Activated B cell treated with CpG ODN at 0.5 μM for 24 hours (primary cell): Measurements from ENCODE around the gene C16orf86. TPM values are rescaled to one million over a fixed set of nuclear protein-coding genes. Genes with fewer than 3 reads are reported as not detected.

ENCODE experiments used
- ATAC-seq: fragments of 200-7000 bp; cut with Tn5 transposase; one replicate; pipeline ENCODE4 v1.10.0; 2021; ENCODE audit warnings: low read depth, mild to moderate bottlenecking, moderate library complexity
- CTCF ChIA-PET: fragments of 350-600 bp; sonication (Branson Sonifier 250); formaldehyde crosslinking; loops from one replicate; lab custom pipeline; 2021; ENCODE audit warnings: antibody characterized with exemption; lab: Charles Lee
- POLR2A ChIA-PET: fragments of 350-600 bp; sonication (Branson Sonifier 250); formaldehyde crosslinking; loops from one replicate; lab custom pipeline; 2021; ENCODE audit warnings: antibody characterized with exemption; lab: Charles Lee
- DNase-seq: peaks from one replicate; pipeline ENCODE4 v3.0.0; 2022
- H3K27ac Mint-ChIP-seq: one replicate; pipeline ENCODE4 v1.8.0; 2020; ENCODE audit warnings: mixed read lengths
- H3K27me3 Mint-ChIP-seq: one replicate; pipeline ENCODE4 v1.8.0; 2021; ENCODE audit warnings: mixed read lengths
- H3K36me3 Mint-ChIP-seq: one replicate; pipeline ENCODE4 v1.8.0; 2021; ENCODE audit warnings: low read depth, mixed read lengths
- H3K4me1 Mint-ChIP-seq: one replicate; pipeline ENCODE4 v1.8.0; 2021; ENCODE audit warnings: mixed read lengths
- H3K4me3 Mint-ChIP-seq: one replicate; pipeline ENCODE4 v1.8.0; 2020; ENCODE audit warnings: mild to moderate bottlenecking, mixed read lengths
- H3K9me3 Mint-ChIP-seq: one replicate; pipeline ENCODE4 v1.8.0; 2020; ENCODE audit warnings: mixed read lengths
- CTCF ChIP-seq: fragments of 200-600 bp; IDR thresholded peaks from one replicate; pipeline ENCODE4 v1.8.0; 2022; ENCODE audit warnings: antibody characterized with exemption, mild to moderate bottlenecking
- intact Hi-C: fragments of 100-400 bp; cut with micrococcal nuclease; formaldehyde crosslinking; loops from one replicate; pipeline ENCODE4 v1.15.1; 2024
- total RNA-seq: library from RNA; stranded (reverse); gene quantifications from 2 replicates; pipeline ENCODE4 v1.2.3, GENCODE V29; 2022

C16orf86 gene
- total RNA-seq, 1 donor from 2014 or later, result 2.4 TPM

- Mint-ChIP-seq H3K9me3 (no peaks in the 10 kb centered on the region), H3K4me1 (no peaks in the 10 kb centered on the region), H3K27ac (no peak overlapping the region), H3K27me3 (no peaks in the 10 kb centered on the region), H3K4me3 (no peak overlapping the region), H3K36me3 (peaks cover 12% of the 10 kb centered on the region)
- intact Hi-C loops, result no loop called here
- TF ChIP-seq CTCF, result no peak
- POLR2A ChIA-PET, result no interaction called here
- DNase-seq (no peak), ATAC-seq (no peak)
- CTCF ChIA-PET, result no interaction called here
These were observed 32.7 kb downstream of the C16orf86 start for GRCh38 chr16:67699265-67699664.

GRCh38 chr16:67701420-67701819 is 34.8 kb downstream of the C16orf86 start:
- H3K27ac Mint-ChIP-seq, result no peak overlapping the region
- TF ChIP-seq CTCF, result no peak
- intact Hi-C loops, result no loop called here
- DNase-seq (no peak), ATAC-seq (no peak)
- no peaks in the 10 kb centered on the region for H3K9me3 Mint-ChIP-seq
- POLR2A ChIA-PET, result no interaction called here
- H3K4me1 Mint-ChIP-seq, result no peaks in the 10 kb centered on the region
- no peak overlapping the region for H3K4me3 Mint-ChIP-seq
- peaks cover 12% of the 10 kb centered on the region for H3K36me3 Mint-ChIP-seq
- CTCF ChIA-PET, result no interaction called here
- no peaks in the 10 kb centered on the region for H3K27me3 Mint-ChIP-seq

GRCh38 chr16:67702130-67702529 is 35.5 kb downstream of the C16orf86 start:
- Mint-ChIP-seq H3K4me1 (no peaks in the 10 kb centered on the region), H3K4me3 (no peak overlapping the region), H3K27ac (no peak overlapping the region), H3K36me3 (peaks cover 9% of the 10 kb centered on the region), H3K9me3 (no peaks in the 10 kb centered on the region), H3K27me3 (no peaks in the 10 kb centered on the region)
- TF ChIP-seq CTCF, result no peak
- DNase-seq, result no peak
- intact Hi-C loops, result no loop called here
- ChIA-PET CTCF (no interaction called here), POLR2A (no interaction called here)
- ATAC-seq, result no peak

GRCh38 chr16:67703626-67704025 is 37.0 kb downstream of the C16orf86 start:
- POLR2A ChIA-PET, result no interaction called here
- Mint-ChIP-seq H3K27ac (no peak overlapping the region), H3K4me1 (no peaks in the 10 kb centered on the region), H3K4me3 (no peak overlapping the region), H3K27me3 (no peaks in the 10 kb centered on the region), H3K9me3 (no peaks in the 10 kb centered on the region), H3K36me3 (no peaks in the 10 kb centered on the region)
- CTCF ChIA-PET, result no interaction called here
- TF ChIP-seq CTCF, result no peak
- intact Hi-C loops, result no loop called here
- ATAC-seq (no peak), DNase-seq (no peak)

GRCh38 chr16:67704110-67704509 is 37.5 kb downstream of the C16orf86 start:
- Mint-ChIP-seq H3K9me3 (no peaks in the 10 kb centered on the region), H3K4me3 (no peak overlapping the region), H3K27ac (no peak overlapping the region), H3K4me1 (no peaks in the 10 kb centered on the region), H3K27me3 (no peaks in the 10 kb centered on the region), H3K36me3 (no peaks in the 10 kb centered on the region)
- ATAC-seq (no peak), DNase-seq (no peak)
- CTCF ChIA-PET, result no interaction called here
- POLR2A ChIA-PET, result no interaction called here
- no peak for TF ChIP-seq CTCF
- intact Hi-C loops, result no loop called here
